GM18861 (cell line): ENCODE data around the gene ZRANB1.

Experiments
- ATAC-seq: cut with Tn5 transposase; IDR thresholded peaks from one replicate; pipeline ENCODE4 v1.9.1; 2021; ENCODE audit not compliant: unreplicated experiment

The ZRANB1 gene

GRCh38 chr10:124918906-124919305 lies 23.0 kb upstream of the ZRANB1 start:
- ATAC-seq = no peak

GRCh38 chr10:124921261-124921660 lies 20.7 kb upstream of the ZRANB1 start:
- no peak for ATAC-seq

DNA sequence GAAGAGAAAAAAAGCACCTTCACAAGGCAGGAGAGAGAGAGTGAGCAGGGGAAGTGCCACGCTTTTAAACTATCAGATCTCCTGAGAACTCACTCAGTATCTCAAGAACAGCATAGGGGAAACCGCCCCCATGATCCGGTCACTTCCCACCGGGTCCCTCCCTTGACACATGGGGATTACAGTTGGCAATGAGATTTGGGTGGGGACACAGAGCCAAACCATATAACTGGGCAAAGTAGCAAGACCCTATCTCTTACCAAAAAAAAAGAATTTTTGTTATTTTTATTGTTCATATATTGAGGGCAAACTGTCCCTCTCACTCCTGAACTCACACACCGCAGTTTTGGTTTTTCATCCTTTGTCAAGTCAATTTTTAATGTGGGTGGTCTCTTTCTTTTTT lies 18.2 kb upstream of the ZRANB1 start:
- ATAC-seq = no peak

DNA sequence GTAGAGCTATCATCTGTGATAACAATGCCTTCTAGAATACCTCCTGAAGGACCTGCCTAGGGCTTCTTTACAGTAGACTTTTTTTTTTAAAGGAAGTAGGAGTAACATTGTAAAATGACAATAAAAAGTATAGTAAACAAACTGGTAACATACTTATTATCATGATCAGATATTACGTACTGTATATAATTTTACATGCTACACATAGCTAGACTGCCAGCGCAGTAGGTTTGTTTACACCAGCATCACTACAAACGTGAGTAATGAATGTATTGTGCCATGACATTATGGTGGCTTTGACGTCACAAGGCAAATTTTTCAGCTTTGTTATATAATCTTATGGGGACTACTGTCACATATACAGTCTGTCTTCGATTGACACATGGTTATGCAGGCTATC lies 15.4 kb upstream of the ZRANB1 start:
- no peak for ATAC-seq

- ATAC-seq = no peak
Observed at GRCh38 chr10:124928087-124928486, 13.8 kb upstream of the ZRANB1 start.

DNA sequence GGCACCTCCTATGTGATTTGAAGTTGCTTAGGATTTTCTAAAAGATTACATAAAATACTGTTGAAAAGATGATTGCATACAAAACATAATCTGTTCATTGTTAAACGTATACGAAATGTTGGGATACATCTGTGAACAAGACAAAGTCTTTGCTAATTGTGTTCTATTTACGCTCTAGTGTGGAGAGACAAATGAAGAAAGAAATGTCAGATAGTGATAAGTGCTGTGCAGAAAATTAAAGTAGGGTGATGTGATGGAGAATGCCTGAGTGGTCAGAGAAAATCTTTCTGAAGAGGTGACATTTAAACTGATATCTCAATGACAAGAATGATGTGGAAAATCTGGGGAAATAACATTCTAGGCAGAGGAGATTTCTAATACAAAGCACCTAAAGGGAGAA lies 13.4 kb upstream of the ZRANB1 start:
- ATAC-seq = no peak

- no peak for ATAC-seq
Observed at GRCh38 chr10:124935946-124936345, 6.0 kb upstream of the ZRANB1 start.

DNA sequence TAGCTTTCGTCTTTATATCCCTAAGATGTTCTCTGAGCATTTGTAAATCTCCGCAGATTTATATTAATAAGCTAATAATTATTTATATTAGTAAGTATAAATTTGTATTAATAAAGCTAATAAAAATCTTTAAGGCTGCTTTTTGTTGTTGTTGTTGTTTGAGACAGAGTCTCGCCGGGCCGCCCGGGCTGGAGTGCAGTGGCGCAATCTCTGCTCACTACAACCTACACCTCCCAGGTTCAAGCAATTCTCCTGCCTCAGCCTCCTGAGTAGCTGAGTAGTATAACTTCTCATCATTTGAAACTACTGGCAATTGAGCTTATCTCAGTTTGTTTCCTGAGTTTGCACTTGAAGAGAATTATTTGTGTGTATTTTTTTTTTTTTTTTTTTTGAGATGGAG lies 5.1 kb upstream of the ZRANB1 start:
- no peak for ATAC-seq

- no peak for ATAC-seq
Observed at GRCh38 chr10:124939290-124939689, 2.6 kb upstream of the ZRANB1 start.

DNA sequence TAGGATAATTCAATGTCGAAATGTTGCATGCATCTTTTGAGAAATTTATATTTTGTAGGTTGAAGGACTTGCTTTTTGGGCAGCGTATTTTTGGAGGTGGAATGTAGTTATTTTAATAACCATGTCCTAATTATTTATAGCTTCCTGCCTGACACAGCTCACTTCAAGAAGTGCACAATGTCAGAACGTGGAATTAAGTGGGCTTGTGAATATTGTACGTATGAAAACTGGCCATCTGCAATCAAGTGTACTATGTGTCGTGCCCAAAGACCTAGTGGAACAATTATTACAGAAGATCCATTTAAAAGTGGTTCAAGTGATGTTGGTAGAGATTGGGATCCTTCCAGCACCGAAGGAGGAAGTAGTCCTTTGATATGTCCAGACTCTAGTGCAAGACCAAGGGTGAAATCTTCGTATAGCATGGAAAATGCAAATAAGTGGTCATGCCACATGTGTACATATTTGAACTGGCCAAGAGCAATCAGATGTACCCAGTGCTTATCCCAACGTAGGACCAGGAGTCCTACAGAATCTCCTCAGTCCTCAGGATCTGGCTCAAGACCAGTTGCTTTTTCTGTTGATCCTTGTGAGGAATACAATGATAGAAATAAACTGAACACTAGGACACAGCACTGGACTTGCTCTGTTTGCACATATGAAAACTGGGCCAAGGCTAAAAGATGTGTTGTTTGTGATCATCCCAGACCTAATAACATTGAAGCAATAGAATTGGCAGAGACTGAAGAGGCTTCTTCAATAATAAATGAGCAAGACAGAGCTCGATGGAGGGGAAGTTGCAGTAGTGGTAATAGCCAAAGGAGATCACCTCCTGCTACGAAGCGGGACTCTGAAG lies 620 bp downstream of the ZRANB1 start:
- ATAC-seq = no peak

DNA sequence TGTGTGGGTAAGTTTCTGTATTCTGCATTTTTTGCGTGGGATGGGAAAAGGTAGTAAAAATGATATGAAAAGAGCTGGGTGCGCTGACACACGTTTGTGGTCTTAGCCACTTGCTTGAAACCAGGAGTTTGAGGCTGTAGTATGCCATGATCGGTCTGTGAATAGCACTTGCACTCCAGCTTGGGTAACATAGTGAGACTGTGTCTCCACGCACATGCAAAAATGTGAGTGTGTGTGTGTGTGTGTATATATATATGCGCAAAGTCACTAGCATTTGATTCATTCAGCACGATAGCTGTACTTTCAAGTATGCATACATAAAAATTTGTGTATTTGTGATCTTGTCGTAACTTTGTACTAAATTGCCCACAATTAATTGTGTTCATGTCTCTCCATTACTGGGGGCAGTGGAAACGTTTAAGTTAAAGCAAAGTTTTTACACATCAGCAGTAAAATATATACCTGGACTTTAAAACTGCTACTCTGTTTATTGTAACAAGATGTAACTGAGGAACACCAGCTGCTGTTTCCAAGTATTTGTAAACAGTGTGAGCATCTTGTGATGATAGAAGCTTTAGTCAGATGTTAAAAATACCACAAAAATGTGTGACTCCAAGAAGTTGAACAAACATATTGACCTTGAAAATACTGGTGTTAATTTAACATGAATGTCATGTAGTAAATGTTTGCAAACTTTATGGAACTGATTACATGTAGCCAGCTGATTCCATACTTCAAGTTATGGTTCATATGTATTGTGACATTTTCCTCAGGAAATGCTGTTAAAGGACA lies 1.6 kb downstream of the ZRANB1 start:
- no peak for ATAC-seq

- no peak for ATAC-seq
Observed at GRCh38 chr10:124944982-124945381, 3.1 kb downstream of the ZRANB1 start.

DNA sequence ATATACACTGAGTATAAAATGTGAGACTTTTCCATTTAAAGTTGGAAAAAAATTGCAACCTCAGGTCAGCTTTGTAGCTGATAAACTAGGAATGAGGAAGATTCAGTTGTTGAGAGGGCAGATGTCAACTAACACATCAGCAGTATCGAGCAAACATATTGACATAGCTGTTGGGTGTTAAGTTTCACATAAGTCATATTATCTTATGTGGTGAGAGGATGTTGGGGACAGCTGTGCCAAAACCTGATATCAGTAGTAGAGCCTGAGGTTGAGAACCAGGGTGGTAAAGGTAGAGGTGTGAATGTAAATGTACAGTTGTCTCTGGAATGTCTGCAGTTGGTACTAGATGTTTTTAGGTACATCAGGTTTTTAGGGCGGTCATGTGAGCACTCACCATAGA lies 5.0 kb downstream of the ZRANB1 start:
- no peak for ATAC-seq

GRCh38 chr10:124949543-124949942 lies 7.6 kb downstream of the ZRANB1 start:
- ATAC-seq = no peak

DNA sequence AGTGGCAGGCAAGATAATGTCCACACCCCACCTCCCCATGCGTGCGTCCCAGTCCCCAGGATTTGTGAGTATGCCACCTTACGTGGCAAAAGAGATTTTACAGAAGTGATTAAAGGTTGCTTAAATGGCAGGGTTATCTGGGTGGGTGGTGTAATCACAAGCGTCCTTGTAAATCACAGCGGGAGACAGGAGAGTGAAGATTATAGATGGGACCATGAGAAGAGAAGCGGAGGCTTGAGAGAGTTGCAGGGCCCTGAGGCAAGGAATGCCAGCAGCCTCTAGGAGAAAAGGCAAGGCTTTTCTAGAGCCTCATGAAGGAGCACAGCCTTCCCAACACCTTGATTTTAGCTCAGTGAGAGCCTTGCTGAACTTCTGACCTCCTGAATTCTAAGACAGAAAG lies 10.2 kb downstream of the ZRANB1 start:
- no peak for ATAC-seq

- ATAC-seq = no peak
Observed at GRCh38 chr10:124953421-124953820, 11.5 kb downstream of the ZRANB1 start.

DNA sequence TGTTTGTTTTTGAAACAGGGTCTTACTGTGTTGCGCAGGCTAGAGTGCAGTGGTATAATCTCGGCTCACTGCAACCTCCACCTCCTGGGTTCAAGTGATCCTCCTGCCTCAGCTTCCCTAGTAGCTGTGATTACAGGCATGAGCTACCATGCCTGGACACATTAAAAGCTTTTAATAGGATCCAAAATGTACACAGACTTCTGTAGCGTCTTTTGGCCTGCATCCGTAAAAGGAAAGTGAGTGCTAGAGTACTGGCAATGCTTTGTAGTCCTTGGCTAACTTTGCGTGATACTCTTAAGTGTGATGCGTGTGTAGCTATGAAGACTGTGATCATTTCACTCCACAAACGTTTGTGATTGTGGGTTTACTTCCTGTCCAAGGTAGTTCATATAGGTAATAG lies 13.3 kb downstream of the ZRANB1 start:
- no peak for ATAC-seq

DNA sequence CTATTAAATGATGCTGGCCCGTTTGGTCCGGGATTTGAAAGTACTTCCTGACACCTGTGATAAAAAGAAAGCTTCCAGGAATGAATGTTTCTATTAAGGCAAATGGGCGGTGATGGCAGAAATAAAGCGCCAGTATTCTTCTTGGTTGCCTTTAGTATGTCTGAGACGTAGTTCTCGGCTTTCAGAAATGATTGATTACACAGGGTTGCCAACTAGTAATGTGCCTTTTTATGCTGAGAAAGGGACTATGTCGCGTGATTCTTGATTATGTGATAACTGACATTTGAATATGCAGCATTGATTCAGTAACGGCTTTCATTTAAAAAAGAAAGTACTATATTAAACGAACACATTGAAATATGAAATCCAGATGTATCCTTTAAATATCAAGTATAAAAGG lies 13.9 kb downstream of the ZRANB1 start:
- no peak for ATAC-seq

DNA sequence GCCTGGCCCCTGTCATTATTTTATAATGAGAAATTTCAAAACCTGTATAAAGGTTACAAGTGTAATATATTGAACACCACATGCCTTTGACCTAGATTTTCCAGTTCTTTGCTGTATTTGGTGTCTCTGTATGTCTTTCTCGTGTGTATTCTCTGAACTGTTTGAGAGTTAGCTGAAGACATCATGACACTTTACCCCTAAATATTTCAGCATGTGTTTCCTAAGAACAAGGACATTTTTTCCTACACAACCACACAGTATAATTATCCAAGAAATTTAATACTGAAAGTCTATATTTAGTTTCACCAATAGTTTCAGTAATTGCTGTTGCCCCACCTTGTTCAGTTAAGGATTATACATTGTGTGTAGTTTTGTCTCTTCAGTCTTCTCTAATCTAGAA lies 14.8 kb downstream of the ZRANB1 start:
- ATAC-seq = no peak

DNA sequence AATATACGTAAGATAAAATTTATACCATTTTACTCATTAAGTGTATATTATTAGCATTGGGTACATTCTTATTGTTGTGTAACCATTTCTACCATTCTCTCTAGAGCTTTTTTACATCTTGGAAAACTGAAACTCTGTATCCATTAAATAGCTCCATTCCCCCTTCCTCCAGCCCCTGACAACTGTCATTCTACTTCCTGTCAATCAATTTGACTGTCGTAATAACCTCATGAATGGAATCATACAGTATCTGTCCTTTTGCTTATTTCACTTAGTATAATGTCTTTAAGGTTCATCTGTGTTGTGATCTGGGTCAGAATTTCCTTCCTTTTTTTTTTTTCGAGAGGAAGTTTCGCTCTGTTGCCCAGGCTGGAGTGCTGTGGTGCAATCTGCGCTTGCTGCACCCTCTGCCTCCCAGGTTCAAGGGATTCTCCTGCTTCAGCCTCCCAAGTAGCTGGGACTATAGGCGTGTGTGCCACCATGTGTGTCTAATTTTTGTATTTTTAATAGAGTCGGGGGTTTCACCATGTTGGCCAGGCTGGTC lies 15.6 kb downstream of the ZRANB1 start:
- no peak for ATAC-seq

- ATAC-seq = no peak
Observed at GRCh38 chr10:124959564-124959963, 17.6 kb downstream of the ZRANB1 start.

- ATAC-seq = no peak
Observed at GRCh38 chr10:124961248-124961570, 19.3 kb downstream of the ZRANB1 start.
